B cell (primary cell): ENCODE results near the gene CD53. TPM values are rescaled to one million over a fixed set of nuclear protein-coding genes. Genes with fewer than 3 reads are reported as not detected.

Source experiments
- ATAC-seq: fragments of 200-7000 bp; cut with Tn5 transposase; one replicate; pipeline ENCODE4 v1.10.0; 2021; ENCODE audit warnings: low read depth, mild to moderate bottlenecking, moderate number of reproducible peaks, moderate library complexity
- CTCF ChIA-PET: fragments of 350-600 bp; sonication (Branson Sonifier 250); formaldehyde crosslinking; loops from one replicate; lab custom pipeline; 2021; ENCODE audit warnings: antibody characterized with exemption, inconsistent platforms; lab: Charles Lee
- POLR2A ChIA-PET: fragments of 350-600 bp; sonication (Branson Sonifier 250); formaldehyde crosslinking; loops from one replicate; lab custom pipeline; 2021; ENCODE audit warnings: antibody characterized with exemption; lab: Charles Lee
- DNase-seq: peaks from one replicate; pipeline ENCODE4 v3.0.0; 2013
- H2AFZ ChIP-seq: 2 replicates; pipeline ENCODE4 v1.6.1; 2012; ENCODE audit warnings: mild to moderate bottlenecking, low read depth, low read length; ENCODE audit not compliant: insufficient read depth, poor library complexity, severe bottlenecking
- H3K27ac ChIP-seq, 2 donors: 1 replicate in 1 of 2; 2 replicates in 1 of 2; pipeline ENCODE4 v1.5.1; 2012 to 2013; ENCODE audit warnings: low read length in 2 of 2, mild to moderate bottlenecking in 2 of 2, moderate library complexity in 1 of 2
- H3K27me3 ChIP-seq, 4 experiments: fragments of 200-600 bp in 1 of 4; sonication (generic) in 1 of 4; replicated peaks in 1 of 4; 1 replicate in 2 of 4; 2 replicates in 2 of 4; pipeline versions ENCODE4 v1.6.1 to v1.7.0; 2013 to 2016; ENCODE audit warnings: low read length in 3 of 4, mild to moderate bottlenecking in 2 of 4, mixed read lengths in 1 of 4, moderate library complexity in 1 of 4; ENCODE audit not compliant: insufficient read depth in 4 of 4, control insufficient read depth in 3 of 4; ENCODE audit errors: control extremely low read depth in 1 of 4
- H3K36me3 ChIP-seq, 2 experiments: replicated peaks in 1 of 2; 1 replicate in 1 of 2; 2 replicates in 1 of 2; pipeline versions ENCODE4 v1.6.1 to v1.7.1; 2013; ENCODE audit warnings: low read length in 1 of 2; ENCODE audit not compliant: insufficient read depth in 2 of 2, control insufficient read depth in 1 of 2; ENCODE audit errors: control extremely low read depth in 1 of 2, extremely low read depth in 1 of 2
- H3K4me1 ChIP-seq, 2 donors: fragments of 200-600 bp in 1 of 2; sonication (generic) in 1 of 2; 1 replicate in 1 of 2; 2 replicates in 1 of 2; pipeline versions ENCODE4 v1.5.1 to v1.6.1; 2013 to 2017; ENCODE audit warnings: low read length in 2 of 2; ENCODE audit not compliant: control insufficient read depth in 2 of 2, insufficient read depth in 2 of 2
- H3K4me2 ChIP-seq: replicated peaks from 2 replicates; pipeline ENCODE3; 2012; ENCODE audit warnings: mild to moderate bottlenecking, low read depth, low read length; ENCODE audit not compliant: poor library complexity, severe bottlenecking
- H3K4me3 ChIP-seq, 5 experiments: fragments of 200-600 bp in 1 of 5; sonication (generic) in 1 of 5; 1 replicate in 3 of 5; 2 replicates in 2 of 5; pipeline versions ENCODE4 v1.5.1 to v1.7.0; 2011 to 2016; ENCODE audit warnings: low read length in 4 of 5, mild to moderate bottlenecking in 4 of 5, low read depth in 2 of 5, control low read depth in 1 of 5, moderate library complexity in 1 of 5; ENCODE audit not compliant: insufficient read depth in 1 of 5; ENCODE audit errors: control extremely low read depth in 1 of 5, extremely low read depth in 1 of 5
- H3K79me2 ChIP-seq: fragments of 200-600 bp; sonication (generic); one replicate; pipeline ENCODE4 v1.6.0; 2016; ENCODE audit warnings: low read length; ENCODE audit not compliant: control insufficient read depth, insufficient read depth
- H3K9ac ChIP-seq: fragments of 200-600 bp; sonication (generic); 2 replicates; pipeline ENCODE4 v1.6.1; 2017; ENCODE audit warnings: mild to moderate bottlenecking, low read length, moderate library complexity
- H3K9me3 ChIP-seq, 3 donors: one replicate each; pipeline versions ENCODE4 v1.6.1 to v1.7.1; 2013; ENCODE audit warnings: low read length in 2 of 3; ENCODE audit not compliant: control insufficient read depth in 2 of 3, insufficient read depth in 1 of 3; ENCODE audit errors: control extremely low read depth in 1 of 3
- H4K20me1 ChIP-seq: 2 replicates; pipeline ENCODE4 v1.6.0; 2012; ENCODE audit warnings: mild to moderate bottlenecking, low read length; ENCODE audit not compliant: insufficient read depth, control insufficient read depth, poor library complexity, severe bottlenecking
- H3K27ac Mint-ChIP-seq: one replicate; pipeline ENCODE4 v1.8.0; 2021; ENCODE audit warnings: mixed read lengths
- H3K27me3 Mint-ChIP-seq: one replicate; pipeline ENCODE4 v1.8.0; 2021; ENCODE audit warnings: mixed read lengths
- H3K4me1 Mint-ChIP-seq: one replicate; pipeline ENCODE4 v1.8.0; 2021; ENCODE audit warnings: mixed read lengths
- H3K4me3 Mint-ChIP-seq: one replicate; pipeline ENCODE4 v1.8.0; 2021; ENCODE audit warnings: mixed read lengths
- H3K9me3 Mint-ChIP-seq: one replicate; pipeline ENCODE4 v1.8.0; 2022; ENCODE audit warnings: mixed read lengths; ENCODE audit not compliant: insufficient read depth
- CTCF ChIP-seq: fragments of 200-600 bp; IDR thresholded peaks from one replicate; pipeline ENCODE4 v1.8.0; 2022; ENCODE audit warnings: antibody characterized with exemption, mild to moderate bottlenecking
- EZH2 ChIP-seq: IDR thresholded peaks from 2 replicates; pipeline ENCODE4 v1.6.1; 2012; ENCODE audit warnings: borderline replicate concordance, low read depth, mild to moderate bottlenecking, moderate library complexity, low read length; ENCODE audit not compliant: insufficient read depth, poor library complexity, severe bottlenecking
- WGBS: methylation state at CpG from one replicate; pipeline ENCODE4 v1.1.5; 2013; ENCODE audit warnings: missing lambda C conversion rate; ENCODE audit not compliant: insufficient coverage; 5-methylcytosine and 5-hydroxymethylcytosine counted together
- intact Hi-C: fragments of 100-400 bp; cut with micrococcal nuclease; formaldehyde crosslinking; loops from one replicate; pipeline ENCODE4 v1.10.0; 2022
- polyA plus RNA-seq: library from polyadenylated mRNA; depleted of rRNA; stranded (reverse); fragments of >200 nt; gene quantifications from 2 replicates; pipeline ENCODE4 v1.2.3, GENCODE V29; 2012
- total RNA-seq, 2 donors: library from RNA; stranded (reverse); fragments of 120-200 nt in 1 of 2; gene quantifications; 1 replicate in 1 of 2; 2 replicates in 1 of 2; pipeline versions ENCODE4 v1.2.3 to v1.2.4, GENCODE V29; 2013 to 2022

The CD53 gene
- total and polyA plus RNA-seq, 2 donors (not counting 1 experiment from before 2014, with no cell fraction given) = 490 to 1,010 TPM

DNA sequence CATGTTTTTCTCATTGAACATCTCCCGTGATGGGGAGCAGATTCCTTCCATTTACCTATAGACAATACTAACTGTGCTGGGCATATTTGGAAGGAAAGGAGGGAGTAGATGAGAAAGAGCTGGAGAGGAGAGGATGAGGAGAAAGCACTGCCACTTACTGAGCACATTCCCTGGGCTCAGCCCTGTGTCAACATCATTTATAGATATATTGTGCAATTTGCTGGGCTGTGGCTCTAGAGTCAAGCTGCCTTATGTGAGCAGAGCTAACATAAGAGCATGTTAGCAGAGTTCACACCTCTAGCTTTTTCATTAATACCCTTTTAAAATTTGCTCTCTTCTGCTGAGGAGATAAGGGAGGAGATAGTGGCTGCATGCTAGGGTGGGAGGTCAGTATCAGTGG is 22.3 kb upstream of the CD53 start:
- Histone ChIP-seq H3K9me3 (no peaks in the 10 kb centered on the region), H4K20me1 (no peaks in the 10 kb centered on the region), H3K9ac (no peak overlapping the region), H3K79me2 (peaks cover 3% of the 10 kb centered on the region), H3K27ac (no peak overlapping the region), H3K4me1 (peaks cover 0 to 7% of the 10 kb centered on the region in 2 donors), H3K27me3 (no peaks in the 10 kb centered on the region), H3K36me3 (no peaks in the 10 kb centered on the region), H3K4me3 (no peak overlapping the region), H3K4me2 (no peak overlapping the region), H2AFZ (no peak overlapping the region)
- H3K9me3 Mint-ChIP-seq = no peaks in the 10 kb centered on the region
- peaks cover 13% of the 10 kb centered on the region for H3K4me1 Mint-ChIP-seq
- CTCF ChIA-PET = interaction anchor here (1.5 kb wide), 1 partner anchor 22 kb away, joined by 4 read pairs; no protein-coding TSS in a partner anchor
- TF ChIP-seq EZH2 (no peak), CTCF (no peak)
- no peak for DNase-seq
- no peak overlapping the region for H3K27ac Mint-ChIP-seq
- no peak overlapping the region for H3K4me3 Mint-ChIP-seq
- POLR2A ChIA-PET = no interaction called here
- WGBS = no CpG with 5 or more reads among the region's 1 CpG
- intact Hi-C loops = no loop called here
- peaks cover 3% of the 10 kb centered on the region for H3K27me3 Mint-ChIP-seq
- no peak for ATAC-seq

GRCh38 chr1:110853135-110853534 is 19.8 kb upstream of the CD53 start:
- no peaks in the 10 kb centered on the region for H3K36me3 ChIP-seq
- peaks cover 4 to 19% of the 10 kb centered on the region in 2 donors for H3K4me1 ChIP-seq
- H3K27ac Mint-ChIP-seq = no peak overlapping the region
- peaks cover 3% of the 10 kb centered on the region for H3K79me2 ChIP-seq
- H3K27me3 ChIP-seq = no peaks in the 10 kb centered on the region
- H3K27me3 Mint-ChIP-seq = peaks cover 3% of the 10 kb centered on the region
- no peaks in the 10 kb centered on the region for H4K20me1 ChIP-seq
- no peak overlapping the region for H3K27ac ChIP-seq
- no peak overlapping the region for H3K4me3 Mint-ChIP-seq
- no peak overlapping the region for H3K4me3 ChIP-seq
- H3K4me1 Mint-ChIP-seq = peaks cover 20% of the 10 kb centered on the region
- H3K9ac ChIP-seq = no peak overlapping the region
- no peak for TF ChIP-seq CTCF
- TF ChIP-seq EZH2 = no peak
- H3K4me2 ChIP-seq = no peak overlapping the region
- no peak overlapping the region for H2AFZ ChIP-seq
- no peak for DNase-seq
- H3K9me3 ChIP-seq = no peaks in the 10 kb centered on the region
- no peaks in the 10 kb centered on the region for H3K9me3 Mint-ChIP-seq
- intact Hi-C loops = no loop called here
- CTCF ChIA-PET = interaction anchor here (1.4 kb wide), 1 partner anchor 66 kb away, joined by 3 read pairs; no protein-coding TSS in a partner anchor
- WGBS = no CpG with 5 or more reads among the region's 3 CpGs
- POLR2A ChIA-PET = no interaction called here
- ATAC-seq = no peak
